Hair follicle dermal papilla cell (primary cell): ENCODE data around the gene CFAP92. TPM values are rescaled to one million over a fixed set of nuclear protein-coding genes. Genes with fewer than 3 reads are reported as not detected.

ENCODE experiments used
- small RNA-seq: library from RNA; depleted of rRNA; stranded (forward); fragments of <200 nt; gene quantifications from one replicate; pipeline ENCODE3, GENCODE V24; 2012
- total RNA-seq: library from RNA; depleted of rRNA; stranded (reverse); fragments of >200 nt; gene quantifications from 2 replicates; pipeline ENCODE4 v1.2.3, GENCODE V29; 2012

The CFAP92 gene
- total RNA-seq, result not detected in 2 replicates

DNA sequence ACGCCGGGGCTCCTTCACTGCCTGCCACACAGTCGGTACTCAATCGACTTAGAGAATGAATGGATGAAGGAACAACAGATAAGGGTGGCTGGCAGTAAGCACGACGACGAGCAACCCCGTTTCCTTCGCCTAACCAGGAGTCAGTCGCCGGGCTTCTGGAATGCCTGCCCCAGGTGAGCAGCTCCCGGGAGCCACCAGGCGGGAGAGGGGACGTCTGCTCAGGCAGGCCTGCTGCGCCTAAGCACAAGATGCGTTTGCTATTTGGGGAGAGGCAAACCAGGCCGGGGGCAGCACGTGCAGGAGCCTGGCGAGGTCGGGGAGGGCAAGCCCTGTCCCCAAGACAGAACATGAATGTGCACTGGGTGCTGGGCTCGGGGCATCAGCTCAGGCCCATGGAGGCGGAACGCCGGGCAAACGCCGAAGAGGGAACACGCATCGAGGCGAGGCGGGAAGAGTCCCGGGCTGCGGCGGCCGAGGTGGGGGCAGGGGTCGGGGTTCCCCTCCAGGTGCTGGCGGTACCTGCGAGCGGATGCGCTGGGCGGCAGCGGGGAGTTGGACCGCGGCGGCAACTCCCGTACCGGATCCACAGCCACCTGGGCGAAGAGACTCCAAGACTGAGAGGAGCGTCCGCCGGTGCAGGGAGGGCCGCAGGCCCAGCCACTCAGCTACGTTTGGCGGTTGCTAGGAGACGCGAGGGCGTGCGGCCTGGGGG lies at the start of gene CFAP92:
TSS of gene CFAP92 (minus strand) at position 616 of the 712 bp plus-strand sequence. CDS start 772 bp downstream, outside the sequence.

GRCh38 chr3:129001101-129001805 lies 7.4 kb upstream of the CFAP92 start, which contains the start of gene EFCC1:
EFCC1 (plus strand) TSS chr3:129001304; CDS start chr3:129001629, 325 bp downstream.

DNA sequence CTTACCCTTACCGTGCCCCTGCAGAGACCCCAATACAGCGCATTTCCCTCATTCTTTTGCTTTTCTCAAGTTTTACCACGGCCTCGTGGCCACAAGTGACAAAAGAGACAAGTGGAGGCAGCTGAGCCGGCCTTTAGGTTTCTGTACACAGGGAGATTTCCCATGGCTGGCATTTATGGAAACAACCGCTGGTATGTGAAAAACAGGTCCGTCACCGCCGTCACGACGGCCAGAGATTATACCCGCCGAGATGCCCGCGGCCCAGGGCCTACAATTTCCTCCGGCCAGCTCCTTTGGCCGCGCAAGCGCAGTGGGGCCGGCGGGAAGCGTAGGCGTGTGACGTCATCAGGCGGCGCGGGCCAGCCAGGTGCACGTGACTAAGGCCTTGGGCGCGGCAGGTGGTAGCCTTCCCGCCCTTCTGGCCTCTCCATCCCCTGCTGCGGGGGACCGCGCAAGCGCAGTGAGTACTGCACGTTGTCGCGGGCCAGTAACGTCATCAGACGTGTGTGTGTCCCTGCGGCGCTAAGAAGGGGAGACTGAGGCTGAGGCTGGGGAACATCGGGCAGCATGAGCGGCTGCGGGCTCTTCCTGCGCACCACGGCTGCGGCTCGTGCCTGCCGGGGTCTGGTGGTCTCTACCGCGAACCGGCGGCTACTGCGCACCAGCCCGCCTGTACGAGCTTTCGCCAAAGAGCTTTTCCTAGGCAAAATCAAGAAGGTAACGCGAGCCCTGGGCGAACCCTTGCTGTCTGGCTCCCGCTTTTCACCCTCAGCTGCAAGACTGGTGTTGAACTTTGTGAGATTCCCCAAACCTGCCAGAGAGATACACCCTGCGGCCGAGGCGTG lies 114.5 kb downstream of the CFAP92 start, which contains the start of gene ACAD9:
TSS of gene ACAD9 (plus strand) at position 496 of the 845 bp plus-strand sequence. CDS start at position 568, 72 bp downstream.

Small RNA genes within 50 kb of the gene (small RNA-seq; reads per million reads assigned to genes)
- gene AC112484.4, result not detected

Other genes with a start within 250 kb of the CFAP92 start
- gene ACAD9, start 114.5 kb downstream of the CFAP92 start, total RNA-seq, result 44.6 and 49.7 TPM in 2 replicates
- gene EFCC1, start 7.2 kb upstream of the CFAP92 start, total RNA-seq, result not detected in 2 replicates
- not detected in 2 replicates for gene GP9, start 66.7 kb upstream of the CFAP92 start, total RNA-seq
- gene RAB43, start 127.7 kb upstream of the CFAP92 start, total RNA-seq, result 23.0 and 23.9 TPM in 2 replicates
- gene ISY1, start 167.0 kb upstream of the CFAP92 start, total RNA-seq, result 24.5 and 29.1 TPM in 2 replicates
- 223 and 243 TPM in 2 replicates for gene CNBP, start 189.8 kb upstream of the CFAP92 start, total RNA-seq